Measurements from ENCODE around the gene TCF7.

DNA sequence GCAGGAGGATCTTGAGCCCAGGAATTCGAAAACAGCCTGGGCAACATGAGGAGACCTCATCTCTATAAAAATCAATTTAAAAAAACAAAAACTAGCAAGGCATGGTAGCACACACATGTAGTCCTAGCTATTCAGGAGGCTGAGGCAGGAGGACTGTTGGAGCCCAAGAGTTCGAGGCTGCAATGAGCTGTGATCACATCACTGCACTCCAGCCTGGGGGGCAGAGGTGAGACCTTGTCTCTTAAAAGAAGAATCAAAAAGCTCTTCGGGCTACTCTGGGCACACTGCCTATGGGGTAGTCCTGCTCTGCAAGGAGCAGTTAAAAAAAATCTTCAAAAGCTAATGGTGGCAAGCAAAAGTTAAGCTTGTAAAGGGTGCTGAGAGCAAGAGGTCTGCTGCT, 38.8 kb downstream of the TCF7 start:
- TF ChIP-seq NR1H2 (CRISPR knock-in tag; IDR thresholded peaks at IDR 0.05; ENCODE audit: borderline replicate concordance, low read depth), result no peak
- no peak for TF ChIP-seq CEBPB (IDR thresholded peaks at IDR 0.05; ENCODE audit: borderline replicate concordance, low read depth, low read length)
- no peak for TF ChIP-seq YY1 (IDR thresholded peaks at IDR 0.05; ENCODE audit: insufficient read depth, insufficient replicate concordance, low read depth, low read length)
- TF ChIP-seq, protein P1, sequence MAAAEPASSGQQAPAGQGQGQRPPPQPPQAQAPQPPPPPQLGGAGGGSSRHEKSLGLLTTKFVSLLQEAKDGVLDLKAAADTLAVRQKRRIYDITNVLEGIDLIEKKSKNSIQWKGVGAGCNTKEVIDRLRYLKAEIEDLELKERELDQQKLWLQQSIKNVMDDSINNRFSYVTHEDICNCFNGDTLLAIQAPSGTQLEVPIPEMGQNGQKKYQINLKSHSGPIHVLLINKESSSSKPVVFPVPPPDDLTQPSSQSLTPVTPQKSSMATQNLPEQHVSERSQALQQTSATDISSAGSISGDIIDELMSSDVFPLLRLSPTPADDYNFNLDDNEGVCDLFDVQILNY (CRISPR knock-in tag; conservative IDR thresholded peaks at IDR 0.05), result no peak
- TF ChIP-seq, protein P2, sequence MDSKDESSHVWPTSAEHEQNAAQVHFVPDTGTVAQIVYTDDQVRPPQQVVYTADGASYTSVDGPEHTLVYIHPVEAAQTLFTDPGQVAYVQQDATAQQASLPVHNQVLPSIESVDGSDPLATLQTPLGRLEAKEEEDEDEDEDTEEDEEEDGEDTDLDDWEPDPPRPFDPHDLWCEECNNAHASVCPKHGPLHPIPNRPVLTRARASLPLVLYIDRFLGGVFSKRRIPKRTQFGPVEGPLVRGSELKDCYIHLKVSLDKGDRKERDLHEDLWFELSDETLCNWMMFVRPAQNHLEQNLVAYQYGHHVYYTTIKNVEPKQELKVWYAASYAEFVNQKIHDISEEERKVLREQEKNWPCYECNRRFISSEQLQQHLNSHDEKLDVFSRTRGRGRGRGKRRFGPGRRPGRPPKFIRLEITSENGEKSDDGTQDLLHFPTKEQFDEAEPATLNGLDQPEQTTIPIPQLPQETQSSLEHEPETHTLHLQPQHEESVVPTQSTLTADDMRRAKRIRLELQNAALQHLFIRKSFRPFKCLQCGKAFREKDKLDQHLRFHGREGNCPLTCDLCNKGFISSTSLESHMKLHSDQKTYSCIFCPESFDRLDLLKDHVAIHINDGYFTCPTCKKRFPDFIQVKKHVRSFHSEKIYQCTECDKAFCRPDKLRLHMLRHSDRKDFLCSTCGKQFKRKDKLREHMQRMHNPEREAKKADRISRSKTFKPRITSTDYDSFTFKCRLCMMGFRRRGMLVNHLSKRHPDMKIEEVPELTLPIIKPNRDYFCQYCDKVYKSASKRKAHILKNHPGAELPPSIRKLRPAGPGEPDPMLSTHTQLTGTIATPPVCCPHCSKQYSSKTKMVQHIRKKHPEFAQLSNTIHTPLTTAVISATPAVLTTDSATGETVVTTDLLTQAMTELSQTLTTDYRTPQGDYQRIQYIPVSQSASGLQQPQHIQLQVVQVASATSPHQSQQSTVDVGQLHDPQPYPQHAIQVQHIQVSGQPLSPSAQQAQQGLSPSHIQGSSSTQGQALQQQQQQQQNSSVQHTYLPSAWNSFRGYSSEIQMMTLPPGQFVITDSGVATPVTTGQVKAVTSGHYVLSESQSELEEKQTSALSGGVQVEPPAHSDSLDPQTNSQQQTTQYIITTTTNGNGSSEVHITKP (CRISPR knock-in tag; IDR thresholded peaks at IDR 0.05; ENCODE audit: low read depth), result no peak
- TF ChIP-seq ZNF589 (CRISPR knock-in tag; conservative IDR thresholded peaks at IDR 0.05), result no peak
- TF ChIP-seq, protein P3, sequence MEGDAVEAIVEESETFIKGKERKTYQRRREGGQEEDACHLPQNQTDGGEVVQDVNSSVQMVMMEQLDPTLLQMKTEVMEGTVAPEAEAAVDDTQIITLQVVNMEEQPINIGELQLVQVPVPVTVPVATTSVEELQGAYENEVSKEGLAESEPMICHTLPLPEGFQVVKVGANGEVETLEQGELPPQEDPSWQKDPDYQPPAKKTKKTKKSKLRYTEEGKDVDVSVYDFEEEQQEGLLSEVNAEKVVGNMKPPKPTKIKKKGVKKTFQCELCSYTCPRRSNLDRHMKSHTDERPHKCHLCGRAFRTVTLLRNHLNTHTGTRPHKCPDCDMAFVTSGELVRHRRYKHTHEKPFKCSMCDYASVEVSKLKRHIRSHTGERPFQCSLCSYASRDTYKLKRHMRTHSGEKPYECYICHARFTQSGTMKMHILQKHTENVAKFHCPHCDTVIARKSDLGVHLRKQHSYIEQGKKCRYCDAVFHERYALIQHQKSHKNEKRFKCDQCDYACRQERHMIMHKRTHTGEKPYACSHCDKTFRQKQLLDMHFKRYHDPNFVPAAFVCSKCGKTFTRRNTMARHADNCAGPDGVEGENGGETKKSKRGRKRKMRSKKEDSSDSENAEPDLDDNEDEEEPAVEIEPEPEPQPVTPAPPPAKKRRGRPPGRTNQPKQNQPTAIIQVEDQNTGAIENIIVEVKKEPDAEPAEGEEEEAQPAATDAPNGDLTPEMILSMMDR (CRISPR knock-in tag; IDR thresholded peaks at IDR 0.05), result no peak
- no peak for TF ChIP-seq NR2F1 (CRISPR knock-in tag; IDR thresholded peaks at IDR 0.05)
- no peak for TF ChIP-seq CHD2 (IDR thresholded peaks at IDR 0.05; ENCODE audit: low read depth, low read length)
- no peak for TF ChIP-seq HNF4A (CRISPR knock-in tag; IDR thresholded peaks at IDR 0.05)
- TF ChIP-seq, protein P4, sequence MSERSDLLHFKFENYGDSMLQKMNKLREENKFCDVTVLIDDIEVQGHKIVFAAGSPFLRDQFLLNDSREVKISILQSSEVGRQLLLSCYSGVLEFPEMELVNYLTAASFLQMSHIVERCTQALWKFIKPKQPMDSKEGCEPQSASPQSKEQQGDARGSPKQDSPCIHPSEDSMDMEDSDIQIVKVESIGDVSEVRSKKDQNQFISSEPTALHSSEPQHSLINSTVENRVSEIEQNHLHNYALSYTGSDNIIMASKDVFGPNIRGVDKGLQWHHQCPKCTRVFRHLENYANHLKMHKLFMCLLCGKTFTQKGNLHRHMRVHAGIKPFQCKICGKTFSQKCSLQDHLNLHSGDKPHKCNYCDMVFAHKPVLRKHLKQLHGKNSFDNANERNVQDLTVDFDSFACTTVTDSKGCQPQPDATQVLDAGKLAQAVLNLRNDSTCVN (CRISPR knock-in tag; IDR thresholded peaks at IDR 0.05; ENCODE audit: borderline replicate concordance), result no peak
- no peak for TF ChIP-seq CC2D1A (CRISPR knock-in tag; IDR thresholded peaks at IDR 0.05)
- TF ChIP-seq EZH2 (conservative IDR thresholded peaks at IDR 0.05; ENCODE audit: low read depth, low read length), result no peak
- TF ChIP-seq, protein P5, sequence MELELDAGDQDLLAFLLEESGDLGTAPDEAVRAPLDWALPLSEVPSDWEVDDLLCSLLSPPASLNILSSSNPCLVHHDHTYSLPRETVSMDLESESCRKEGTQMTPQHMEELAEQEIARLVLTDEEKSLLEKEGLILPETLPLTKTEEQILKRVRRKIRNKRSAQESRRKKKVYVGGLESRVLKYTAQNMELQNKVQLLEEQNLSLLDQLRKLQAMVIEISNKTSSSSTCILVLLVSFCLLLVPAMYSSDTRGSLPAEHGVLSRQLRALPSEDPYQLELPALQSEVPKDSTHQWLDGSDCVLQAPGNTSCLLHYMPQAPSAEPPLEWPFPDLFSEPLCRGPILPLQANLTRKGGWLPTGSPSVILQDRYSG (CRISPR knock-in tag; IDR thresholded peaks at IDR 0.05), result no peak

All from HepG2 (cell line).